GM18909 (cell line): ENCODE results near the gene SERBP1.
"Not testable (repeated sequence)": the region's sequence is repeated elsewhere in the genome, so short reads cannot be mapped to it uniquely, and the experiment has no call there.

Source experiments
- ATAC-seq: cut with Tn5 transposase; IDR thresholded peaks from one replicate; pipeline ENCODE4 v1.9.1; 2021; ENCODE audit warnings: mild to moderate bottlenecking; ENCODE audit not compliant: unreplicated experiment, poor library complexity

SERBP1 gene

DNA sequence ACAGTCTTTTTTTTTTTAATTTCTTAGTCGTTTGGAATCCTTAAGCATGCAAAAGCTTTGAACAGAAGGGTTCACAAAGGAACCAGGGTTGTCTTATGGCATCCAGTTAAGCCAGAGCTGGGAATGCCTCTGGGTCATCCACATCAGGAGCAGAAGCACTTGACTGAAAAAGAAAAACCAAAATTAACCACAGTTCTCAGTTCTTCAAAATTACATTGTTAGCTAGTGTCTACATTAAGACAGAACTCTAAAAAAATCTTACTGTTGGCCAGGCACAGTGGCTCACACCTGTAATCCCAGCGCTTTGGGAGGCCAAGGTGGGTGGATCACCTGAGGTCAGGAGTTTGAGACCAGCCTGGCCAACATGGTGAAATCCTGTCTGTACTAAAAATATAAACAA lies 17.1 kb downstream of the SERBP1 start:
- ATAC-seq = not testable (repeated sequence)

DNA sequence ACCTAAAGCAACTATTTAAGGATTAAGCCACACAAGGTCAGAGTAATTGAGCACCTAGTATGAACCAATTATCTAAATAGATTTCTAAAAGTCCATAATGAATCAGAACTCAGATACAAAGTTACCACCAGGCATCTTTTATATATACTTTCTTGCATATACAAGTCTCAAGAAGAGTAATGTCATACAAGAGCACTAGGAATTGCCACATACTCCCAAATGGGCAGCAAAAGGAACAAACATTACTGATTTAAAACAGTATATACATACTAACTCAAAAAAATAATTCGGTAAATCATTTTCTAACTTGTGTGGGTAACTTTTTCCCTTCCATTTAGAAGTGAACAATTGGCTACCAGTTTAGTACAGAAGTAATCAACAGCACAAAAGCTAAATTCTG lies 22.1 kb downstream of the SERBP1 start:
- no peak for ATAC-seq

DNA sequence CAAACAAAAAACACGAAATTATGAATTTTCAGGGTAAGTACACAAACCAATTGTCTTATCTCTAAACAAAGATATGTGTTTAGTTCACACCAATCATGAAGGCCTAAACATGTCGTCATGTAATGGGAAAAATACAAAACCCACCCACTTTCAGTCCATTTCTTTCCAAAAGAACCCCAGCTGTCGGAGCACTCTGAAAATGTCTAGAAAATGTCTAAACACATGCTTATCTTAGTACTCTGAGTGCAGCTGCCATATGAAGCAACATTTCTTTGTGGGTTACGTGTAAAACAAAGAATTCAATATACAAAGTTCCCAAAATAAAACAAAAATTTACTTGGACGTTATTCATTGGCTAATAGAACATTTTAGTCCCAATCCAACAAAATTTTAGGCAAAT lies 22.7 kb downstream of the SERBP1 start:
- ATAC-seq = no peak

DNA sequence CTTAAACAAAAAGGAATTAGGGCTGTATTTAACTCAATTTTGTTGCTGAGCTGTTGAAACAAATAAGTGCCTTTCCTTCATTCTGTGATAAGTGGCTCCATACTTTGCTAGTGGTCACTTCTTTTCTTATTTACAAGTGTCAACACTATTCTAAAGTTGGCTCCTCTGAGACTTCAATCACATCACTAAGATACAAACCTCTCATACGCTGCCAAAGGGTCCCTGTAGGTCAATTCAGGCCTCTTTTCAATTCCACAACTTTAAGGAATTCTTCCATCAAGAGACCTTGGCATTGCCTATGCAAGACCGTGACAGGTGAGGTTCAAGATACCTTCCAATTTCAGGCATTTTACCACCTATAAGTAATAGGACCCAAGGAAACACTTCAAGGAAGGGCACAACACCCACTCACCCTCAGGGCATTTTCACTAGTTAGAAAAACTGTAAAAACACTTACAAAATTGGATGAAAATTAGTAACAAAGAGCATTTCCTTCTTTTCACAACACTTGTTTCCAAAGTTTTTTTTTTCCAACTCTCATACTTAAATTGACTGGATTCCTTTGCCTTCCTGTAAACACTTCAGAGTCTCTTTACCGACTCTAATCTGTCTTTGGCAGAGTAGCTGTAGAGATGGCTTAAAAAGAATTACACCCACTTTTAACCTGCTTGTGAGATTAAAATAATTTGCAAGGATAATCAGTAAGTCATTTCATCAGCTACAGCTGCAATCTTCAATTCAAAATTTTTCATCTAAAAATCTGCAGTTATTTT lies 24.5 kb downstream of the SERBP1 start:
- ATAC-seq = no peak

DNA sequence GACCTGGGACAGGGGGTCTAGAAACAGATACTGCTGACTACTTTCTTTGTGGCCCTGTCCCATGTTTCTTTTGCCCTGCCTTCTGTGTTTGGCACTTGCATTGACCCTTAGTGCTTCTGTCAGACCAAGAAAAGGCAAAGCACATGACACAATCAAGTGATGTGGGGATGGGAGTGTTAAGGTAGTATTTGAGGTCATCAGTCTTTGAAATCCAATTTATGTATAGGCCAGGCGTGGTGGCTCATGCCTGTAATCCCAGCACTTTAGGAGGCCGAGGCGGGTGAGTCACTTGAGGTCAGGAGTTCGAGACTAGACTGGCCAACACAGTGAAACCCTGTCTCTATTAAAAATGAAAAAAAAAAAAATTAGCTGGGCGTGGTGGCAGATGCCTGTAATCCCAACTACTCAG lies 26.0 kb downstream of the SERBP1 start:
- no peak for ATAC-seq

DNA sequence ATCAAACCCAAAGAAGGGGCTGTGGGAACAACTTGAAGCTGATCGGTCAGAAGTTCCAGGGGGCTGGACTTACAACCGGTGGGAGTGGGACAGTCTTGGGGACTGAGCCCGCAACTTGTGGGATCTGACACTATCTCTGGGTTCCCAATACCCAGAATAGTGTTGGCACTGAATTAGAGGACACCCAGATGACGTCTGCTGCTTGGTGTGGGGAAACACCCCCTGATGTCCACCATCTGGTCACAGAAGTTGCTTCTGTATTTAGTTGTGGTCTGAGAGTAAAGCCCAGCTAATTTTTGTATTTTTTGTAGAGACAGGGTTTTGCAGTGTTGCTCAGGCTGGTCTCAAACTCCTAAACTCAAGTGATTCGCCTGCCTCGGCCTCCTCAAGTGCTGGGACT lies 28.8 kb downstream of the SERBP1 start:
- ATAC-seq = no peak

DNA sequence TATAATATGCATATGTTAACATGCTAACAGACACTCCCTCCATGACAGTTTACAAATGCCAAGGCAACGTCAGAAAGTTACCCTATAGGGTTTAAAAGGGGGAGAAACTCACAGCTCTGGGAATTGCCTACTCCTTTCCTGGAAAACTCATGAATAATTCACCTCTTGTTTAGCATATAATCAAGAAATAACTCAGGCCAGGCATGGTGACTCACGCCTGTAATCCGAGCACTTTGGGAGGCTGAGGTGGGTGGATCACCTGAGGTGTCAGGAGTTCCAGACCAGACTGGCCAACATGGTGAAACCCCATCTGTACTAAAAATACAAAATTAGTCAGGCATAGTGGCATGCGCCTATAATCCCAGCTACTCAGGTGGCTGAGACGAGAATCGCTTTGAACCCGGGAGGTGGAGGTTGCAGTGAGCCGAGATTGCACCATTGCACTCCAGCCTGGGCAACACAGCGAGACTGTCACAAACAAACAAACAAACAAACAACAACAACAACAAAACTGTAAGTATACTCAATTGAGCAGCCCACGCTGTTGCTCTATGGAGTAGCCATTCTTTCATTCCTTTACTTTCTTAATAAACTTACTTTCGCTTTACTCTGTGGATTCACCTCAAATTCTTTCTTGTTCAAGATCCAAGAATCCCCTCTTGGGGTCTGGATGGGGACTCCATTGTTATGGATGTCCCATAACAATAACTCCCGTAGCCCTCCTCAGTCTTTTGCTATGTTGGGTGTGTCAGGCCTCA lies 30.0 kb downstream of the SERBP1 start:
- not testable (repeated sequence) for ATAC-seq

DNA sequence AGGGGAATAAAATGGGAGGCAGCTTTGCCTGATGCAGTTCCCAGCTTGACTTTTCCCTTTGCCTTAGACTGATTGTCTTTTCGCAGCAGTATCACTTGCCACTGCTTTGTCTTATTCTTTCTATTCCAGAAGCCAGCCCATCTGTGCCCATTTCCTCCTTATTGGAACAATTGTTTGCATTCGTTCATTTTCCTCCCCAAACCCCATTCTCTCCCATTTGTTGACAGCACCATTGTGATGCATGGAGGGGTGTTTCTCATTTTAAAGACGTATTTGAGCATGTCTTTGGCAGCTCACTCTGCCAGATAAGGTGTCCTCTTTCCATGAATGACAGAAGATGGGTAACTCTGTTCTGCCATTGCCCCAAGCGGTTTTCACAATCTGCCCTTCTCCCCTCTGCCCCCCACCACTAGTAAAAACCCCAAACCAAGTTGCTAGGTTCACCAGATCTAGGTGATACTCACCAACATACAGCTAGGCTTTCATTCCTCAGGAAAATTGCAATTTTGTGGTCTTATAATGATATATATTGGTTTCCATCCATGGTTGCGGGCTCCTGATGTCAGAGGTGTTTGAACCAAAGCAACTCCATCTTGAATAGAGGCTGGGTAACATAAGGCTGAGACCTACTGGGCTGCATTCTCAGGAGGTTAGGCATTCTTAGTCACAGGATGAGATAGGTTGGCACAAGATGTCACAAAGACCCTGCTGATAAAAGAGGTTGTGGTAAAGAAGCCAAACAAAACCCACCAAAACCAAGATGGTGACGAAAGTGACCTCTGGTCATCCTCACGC lies 30.8 kb downstream of the SERBP1 start:
- no peak for ATAC-seq

DNA sequence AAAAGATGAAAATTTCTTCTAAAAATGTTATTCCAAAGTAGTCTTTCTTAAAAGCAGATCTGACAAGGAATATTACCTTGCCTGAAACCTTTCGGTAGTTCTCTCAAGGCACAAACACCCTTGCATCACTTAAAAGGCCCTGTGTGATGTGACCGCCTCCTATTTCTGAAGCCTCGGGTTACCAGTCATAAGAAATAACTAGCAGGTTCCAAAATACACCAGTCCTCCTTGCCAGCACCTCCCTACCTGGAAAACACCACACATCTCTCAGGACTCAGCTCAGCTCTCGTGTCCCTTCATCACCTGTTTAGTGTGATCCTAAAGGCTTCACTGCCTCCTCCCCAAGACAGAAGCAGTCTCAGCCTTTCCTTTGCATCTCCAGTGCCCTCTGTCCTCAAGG lies 35.7 kb downstream of the SERBP1 start:
- no peak for ATAC-seq

DNA sequence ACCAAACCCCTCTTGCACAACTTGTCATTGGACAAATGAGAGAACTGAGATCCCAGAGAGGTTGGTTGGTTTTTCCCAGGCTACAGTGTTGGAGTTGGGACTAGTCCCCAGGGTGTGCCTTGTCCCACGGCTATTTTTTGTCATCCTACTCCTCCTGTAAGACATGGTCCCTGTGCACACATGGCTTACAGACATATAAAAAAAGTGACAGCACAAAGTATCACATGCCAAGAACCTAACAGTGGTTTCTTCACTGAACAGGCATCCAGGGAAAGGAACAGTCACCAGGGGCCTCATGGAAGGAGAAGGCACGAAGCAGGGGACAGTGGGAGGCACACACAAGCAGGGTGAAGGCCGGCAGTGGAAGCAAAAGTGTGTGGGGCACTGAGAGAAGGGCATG lies 36.5 kb downstream of the SERBP1 start:
- no peak for ATAC-seq

DNA sequence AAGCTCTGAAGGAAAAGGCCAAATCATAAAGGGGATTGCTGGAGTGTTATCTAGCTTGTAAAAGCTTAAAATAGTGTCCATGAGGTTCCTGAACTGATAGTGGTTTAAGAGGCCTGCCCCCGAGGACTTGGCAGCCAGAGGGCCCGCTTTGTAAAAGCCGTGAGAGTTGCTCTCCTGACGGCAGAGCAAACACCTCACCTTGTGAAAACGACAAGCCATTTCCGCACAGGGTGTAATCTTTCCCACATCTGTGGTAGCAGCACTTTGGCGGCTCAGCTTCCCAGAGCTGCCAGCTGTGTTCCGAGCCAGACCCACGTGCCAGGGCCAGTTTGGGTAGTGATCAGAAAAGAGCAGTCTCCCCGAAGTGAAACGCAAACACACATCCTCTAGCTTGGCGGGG lies 37.0 kb downstream of the SERBP1 start:
- ATAC-seq = no peak

DNA sequence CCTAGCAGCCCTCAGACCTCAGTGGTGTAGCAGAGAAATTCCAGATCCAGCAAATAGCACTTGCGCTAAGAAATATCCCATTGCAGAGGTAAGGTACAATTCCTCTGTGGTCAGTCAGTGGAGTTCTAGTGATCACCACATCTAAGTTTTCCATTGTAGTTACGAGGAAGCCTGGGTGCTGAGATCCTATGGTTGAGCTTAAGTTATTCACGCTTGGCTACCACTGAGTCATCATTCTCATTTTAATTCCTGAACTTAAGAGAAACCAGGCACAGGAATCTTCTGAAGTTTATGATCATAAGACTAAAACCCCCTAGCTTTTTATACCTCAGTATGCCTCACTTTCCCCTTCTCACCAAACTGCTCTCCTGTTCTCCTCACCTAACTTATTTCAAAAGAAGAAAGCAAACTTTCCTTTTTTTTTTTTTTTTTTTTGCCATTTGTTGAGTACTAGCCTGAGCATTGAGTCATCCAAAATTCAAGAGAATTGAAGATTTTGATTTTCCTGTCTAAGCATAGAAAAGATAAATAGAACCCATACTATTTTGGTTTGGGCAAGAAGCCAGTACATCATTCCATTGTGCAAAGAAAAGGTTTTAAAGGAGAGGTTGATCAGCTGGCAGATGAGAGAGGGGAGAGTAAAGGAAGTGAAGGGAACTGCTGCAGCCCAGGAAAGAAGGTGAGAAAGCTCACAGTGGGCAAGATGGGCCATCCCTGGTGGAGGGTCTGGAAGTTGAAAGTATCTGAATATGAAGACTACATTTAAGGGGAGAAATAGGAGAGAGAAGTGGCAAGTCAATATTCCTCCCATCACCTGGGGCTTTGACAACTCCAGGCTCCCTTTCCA lies 39.9 kb downstream of the SERBP1 start:
- ATAC-seq = no peak

DNA sequence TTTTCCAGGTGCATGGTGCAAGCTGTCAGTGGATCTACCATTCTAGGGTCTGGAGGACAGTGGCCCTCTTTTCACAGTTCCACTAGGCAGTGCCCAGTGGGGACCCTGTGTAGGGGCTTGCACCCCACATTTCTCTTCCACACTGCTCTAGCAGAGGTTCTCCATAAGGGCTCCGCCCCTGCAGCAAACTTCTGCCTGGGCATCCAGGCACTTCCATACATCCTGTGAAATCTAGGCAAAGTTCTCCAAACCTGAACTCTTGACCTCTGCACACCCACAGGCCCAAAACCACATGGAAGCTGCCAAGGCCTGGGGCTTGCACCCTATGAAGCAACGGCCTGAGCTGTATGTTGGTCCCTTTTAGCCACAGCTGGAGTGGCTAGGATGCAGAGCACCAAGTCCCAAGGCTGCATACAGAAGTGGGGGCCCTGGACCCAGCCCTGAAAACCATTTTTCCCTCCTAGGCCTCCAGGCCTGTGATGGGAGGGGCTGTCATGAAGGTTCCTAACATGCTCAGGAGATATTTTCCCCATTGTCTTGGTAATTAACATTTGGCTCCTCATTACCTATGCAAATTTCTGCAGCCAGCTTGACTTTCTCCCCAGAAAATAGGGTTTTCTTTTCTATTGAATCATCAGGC lies 46.1 kb downstream of the SERBP1 start:
- ATAC-seq = no peak

DNA sequence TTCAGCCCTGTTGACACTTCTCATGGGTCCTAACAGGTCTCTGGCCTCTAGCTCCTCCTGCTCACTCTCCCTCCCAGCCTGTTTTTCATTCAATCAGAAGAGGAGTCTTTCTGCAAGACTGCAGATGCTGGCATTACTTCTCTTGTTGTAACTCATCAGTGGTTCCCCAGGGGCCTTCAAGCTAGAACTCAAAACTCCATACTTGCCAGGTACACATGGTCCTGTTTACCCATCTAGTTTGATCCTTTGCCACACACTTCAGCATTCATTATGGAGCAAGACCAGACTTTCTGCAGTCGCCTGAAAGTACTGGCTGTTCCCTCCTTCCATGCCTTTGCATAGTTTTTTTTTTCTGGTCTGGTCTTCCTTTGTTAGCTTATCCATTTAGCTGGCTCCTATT lies 47.9 kb downstream of the SERBP1 start:
- ATAC-seq = no peak

DNA sequence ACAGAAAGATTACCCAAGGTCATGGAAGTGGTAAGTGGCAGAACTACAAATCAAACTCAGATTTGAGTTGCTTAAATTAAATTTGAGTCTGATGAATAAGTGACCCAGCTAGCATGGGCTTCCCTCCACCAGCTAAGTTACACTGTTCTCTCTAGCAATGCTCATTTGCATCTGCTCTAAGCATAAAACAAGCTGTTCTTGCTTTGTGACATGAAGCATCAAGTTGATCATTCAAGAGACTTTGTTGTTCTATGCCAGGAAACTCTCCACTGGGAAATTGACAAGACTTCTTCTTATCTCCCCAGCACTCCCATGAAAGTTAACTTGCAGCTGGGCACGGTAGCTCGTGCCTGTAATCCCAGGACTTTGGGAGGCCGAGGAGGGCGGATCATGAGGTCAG lies 49.0 kb downstream of the SERBP1 start:
- ATAC-seq = no peak

DNA sequence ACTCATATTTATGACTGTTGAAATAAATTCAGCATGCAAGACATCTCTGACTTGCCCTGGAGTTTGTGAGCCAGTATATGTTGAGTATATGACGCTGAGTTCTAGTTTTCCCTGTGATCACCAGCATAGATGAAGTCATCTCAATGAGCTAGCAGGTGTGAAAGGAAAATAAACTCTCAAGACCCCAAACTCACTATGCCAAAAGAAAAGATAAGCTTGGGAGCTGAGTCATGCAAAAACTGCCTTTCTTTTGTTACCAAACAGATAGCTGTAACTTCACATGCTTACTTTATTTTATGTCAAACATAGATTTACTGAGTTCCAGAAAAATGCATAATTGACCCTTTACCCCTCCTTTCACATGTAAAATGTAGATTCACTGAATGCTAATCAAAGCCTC lies 52.9 kb downstream of the SERBP1 start:
- no peak for ATAC-seq

DNA sequence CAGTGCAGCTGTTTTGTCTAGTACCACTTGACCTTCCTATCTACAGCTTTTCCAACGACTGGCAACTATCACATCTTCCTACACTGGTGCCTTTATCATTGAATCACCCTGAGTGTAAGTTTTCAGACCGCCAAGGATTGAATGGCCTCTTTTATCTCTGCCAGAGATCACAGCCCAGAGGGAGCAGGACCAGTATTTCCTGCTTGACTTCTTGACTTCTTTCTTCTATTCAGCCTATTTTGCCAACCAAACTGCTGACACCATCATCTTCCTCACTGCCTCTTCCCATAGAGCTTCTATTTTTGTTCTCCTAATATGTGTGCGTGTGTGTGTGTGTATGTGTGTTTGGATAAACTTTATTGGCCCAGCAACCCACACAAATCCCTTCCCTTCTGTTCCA lies 53.8 kb downstream of the SERBP1 start:
- no peak for ATAC-seq

DNA sequence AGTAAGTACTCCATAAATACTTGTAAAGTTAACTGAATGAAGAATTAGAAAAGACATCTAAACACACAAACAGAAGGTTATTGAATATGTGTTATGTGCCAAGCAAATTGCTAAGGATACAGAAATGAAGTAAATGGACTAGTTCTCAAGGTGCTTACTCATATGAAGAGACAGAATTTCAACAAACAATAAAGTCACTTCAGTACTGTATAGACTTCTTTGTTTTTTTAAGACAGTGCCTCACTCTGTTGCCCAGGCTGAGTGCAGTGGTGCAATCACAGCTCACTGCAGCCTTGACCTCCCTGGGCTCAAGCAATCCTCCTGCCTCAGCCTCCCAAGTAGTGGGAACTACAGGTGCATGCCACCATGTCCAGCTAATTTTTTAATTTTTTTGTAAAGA lies 57.3 kb downstream of the SERBP1 start:
- no peak for ATAC-seq

DNA sequence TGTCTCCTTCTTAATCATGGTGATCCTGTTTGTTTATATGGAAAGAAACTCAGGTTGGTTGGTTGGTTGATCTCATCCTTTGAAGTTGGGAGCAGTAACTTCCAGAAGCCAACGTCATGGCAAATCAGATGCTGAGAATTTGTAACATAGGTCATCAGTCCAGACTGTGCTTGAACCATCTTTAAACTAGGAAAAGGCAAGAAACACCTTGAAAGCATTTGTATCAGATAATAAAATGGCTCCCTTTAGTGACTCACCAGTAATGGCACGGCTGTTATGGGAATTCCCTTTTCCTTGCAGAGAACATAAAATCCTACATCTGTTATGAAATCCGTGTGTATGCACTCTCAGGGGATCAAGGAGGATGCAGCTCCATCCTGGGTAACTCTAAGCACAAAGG lies 58.1 kb downstream of the SERBP1 start:
- ATAC-seq = no peak

DNA sequence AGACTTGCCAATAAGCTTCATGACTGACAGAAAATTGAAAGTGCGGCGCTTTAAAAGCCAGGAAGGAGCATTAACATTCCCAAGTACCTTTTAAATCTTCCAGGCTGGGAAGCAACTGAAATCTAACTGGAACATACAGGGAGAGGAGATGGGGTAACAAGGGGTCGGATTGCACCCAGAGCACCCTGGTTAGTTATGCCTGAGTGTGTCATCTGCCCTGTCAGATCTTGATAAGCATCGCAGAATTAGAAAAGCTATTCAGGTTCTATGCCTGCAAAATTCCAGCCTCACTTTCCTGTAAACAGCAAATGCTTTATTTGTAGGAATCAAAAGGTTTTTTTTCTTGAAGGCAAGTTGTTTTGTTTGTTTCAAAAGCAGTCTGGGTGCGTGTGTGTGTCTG lies 58.5 kb downstream of the SERBP1 start:
- ATAC-seq = no peak
